HG02938 (cell line): ENCODE results near the gene MED17.

Source experiments
- ATAC-seq: cut with Tn5 transposase; IDR thresholded peaks from one replicate; pipeline ENCODE4 v1.9.1; 2021; ENCODE audit warnings: mild to moderate bottlenecking, moderate library complexity; ENCODE audit not compliant: unreplicated experiment

MED17 gene

GRCh38 chr11:93814966-93815633, 31.0 kb downstream of the MED17 start:
- ATAC-seq, result no peak

DNA sequence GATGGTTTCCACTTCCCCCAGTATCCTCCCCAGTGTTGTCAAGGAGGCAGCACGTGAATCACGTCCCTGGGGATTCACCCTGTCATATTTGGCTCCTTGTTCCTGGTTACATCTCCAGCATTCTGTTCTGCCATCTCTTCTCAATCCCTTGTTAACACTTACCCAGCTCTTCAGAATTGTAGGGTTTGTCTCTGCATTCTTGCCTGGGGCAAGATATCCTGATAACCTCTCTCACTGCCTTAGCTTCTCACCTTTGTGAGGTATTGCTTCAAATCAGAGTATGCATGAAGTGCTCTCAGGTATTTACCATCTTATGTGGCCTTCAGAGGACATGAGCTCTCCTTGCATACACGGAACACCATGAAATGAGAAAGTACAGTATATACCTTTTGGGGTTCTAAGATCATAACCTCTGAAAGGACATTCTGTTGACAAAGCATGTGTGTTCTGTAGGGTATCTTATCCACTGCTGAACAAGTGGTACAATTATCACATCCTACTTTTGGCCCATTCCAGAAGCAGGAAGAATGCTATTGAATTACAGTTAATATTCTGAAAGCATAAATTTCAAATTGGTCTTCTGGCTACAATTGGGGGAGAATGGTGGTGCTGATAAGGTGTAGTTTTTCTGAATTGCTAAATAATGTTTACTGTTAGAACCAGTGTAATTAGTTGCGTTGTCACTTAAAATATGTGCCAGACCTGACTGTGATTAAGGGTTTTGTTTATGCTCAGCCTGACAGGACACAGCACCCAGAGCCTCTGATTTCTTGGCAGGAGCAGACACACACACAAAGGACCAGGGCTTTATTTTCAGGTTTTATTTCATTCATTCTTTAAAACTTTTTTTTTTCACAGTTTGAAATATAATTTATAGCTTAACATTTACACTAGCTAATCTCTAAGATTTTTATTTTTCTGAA, 33.6 kb downstream of the MED17 start:
- no peak for ATAC-seq

DNA sequence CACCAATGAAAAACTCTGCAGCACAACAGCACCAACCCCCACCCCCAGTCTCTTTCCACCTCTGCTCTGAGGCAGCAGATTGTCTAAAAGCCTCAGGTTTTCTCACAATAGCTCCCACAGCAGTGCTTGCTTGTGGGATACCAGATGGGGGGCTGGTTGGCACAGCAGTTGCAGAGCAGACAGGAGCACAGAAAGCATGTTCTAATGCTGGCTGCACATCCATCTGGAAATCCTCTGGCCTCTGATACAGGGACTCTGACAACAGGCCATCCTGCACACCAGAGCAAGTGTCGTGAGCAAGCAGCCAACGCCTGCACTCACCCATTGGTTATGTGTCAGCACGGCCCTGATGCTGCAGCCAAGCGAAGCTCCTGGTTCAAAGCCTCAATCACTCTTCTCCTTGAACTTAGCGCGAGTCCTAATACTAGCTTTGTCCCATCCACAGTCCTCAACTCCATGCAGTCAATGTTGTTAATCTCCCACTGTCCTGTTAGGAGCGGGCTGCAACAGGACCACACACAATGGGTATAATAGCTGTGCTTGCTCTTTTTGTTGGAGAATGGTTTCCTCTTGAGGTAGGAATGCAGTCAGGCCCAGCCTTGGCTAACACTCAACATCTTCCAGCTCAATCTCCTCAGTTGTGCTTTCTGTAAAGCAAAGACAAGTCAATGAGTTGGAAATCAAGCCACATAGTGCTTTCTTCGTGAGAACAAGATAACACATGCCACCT, 36.0 kb downstream of the MED17 start:
- no peak for ATAC-seq

GRCh38 chr11:93820847-93821246, 36.8 kb downstream of the MED17 start:
- ATAC-seq, result no peak

DNA sequence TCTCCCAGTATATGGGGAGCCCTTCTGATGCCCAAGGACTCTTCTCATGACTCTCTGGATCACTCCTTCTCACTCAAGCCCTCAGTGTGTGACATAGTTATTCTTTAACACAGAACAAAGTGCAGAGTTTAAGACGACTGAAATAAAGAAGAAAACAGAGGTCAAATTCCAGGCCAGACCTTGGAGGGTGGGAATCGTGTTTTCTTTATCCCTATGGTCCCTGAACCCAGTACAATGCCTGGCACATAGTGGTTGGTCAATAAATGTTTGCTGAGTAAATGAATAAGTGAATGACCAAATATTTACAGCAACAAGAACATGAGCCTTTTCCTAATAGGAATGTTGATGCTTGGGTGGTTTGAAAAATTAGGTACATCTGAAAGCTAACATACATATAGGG, 37.5 kb downstream of the MED17 start:
- ATAC-seq, result no peak

GRCh38 chr11:93822359-93822758, 38.3 kb downstream of the MED17 start:
- ATAC-seq, result no peak

GRCh38 chr11:93823210-93823609, 39.1 kb downstream of the MED17 start:
- no peak for ATAC-seq

- no peak for ATAC-seq
These were observed 43.3 kb downstream of the MED17 start for GRCh38 chr11:93827363-93827762.

GRCh38 chr11:93829598-93829997, 45.5 kb downstream of the MED17 start:
- ATAC-seq, result no peak

GRCh38 chr11:93831343-93832127, 47.5 kb downstream of the MED17 start:
- no peak for ATAC-seq

- no peak for ATAC-seq
These were observed 48.7 kb downstream of the MED17 start for GRCh38 chr11:93832780-93833179.

- ATAC-seq, result no peak
These were observed 54.9 kb downstream of the MED17 start for GRCh38 chr11:93838967-93839366.

- no peak for ATAC-seq
These were observed 56.1 kb downstream of the MED17 start for GRCh38 chr11:93840180-93840579.

- no peak for ATAC-seq
These were observed 56.9 kb downstream of the MED17 start for GRCh38 chr11:93840981-93841380.

GRCh38 chr11:93841446-93841845, 57.4 kb downstream of the MED17 start:
- no peak for ATAC-seq

DNA sequence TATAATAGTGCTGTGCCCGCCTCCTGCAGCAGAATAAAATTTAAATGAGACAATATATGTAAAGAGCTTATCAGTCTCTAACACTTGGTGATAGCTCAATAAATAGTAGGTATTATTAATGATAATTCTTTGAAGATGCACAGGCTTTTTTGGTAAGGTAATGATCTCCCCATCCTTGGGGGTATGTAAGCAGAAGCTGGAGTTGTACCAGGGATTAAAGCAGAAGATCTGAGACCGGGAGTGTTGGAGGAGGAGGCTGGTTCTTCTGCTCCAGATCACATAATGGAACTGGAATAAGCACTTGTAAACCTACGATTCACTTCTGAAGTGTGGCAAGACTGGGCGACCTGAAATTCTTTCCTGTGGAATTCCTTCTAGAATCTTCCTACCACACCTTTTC, 58.0 kb downstream of the MED17 start:
- no peak for ATAC-seq

GRCh38 chr11:93842461-93842860, 58.4 kb downstream of the MED17 start:
- no peak for ATAC-seq

GRCh38 chr11:93843906-93844305, 59.8 kb downstream of the MED17 start:
- ATAC-seq, result no peak

DNA sequence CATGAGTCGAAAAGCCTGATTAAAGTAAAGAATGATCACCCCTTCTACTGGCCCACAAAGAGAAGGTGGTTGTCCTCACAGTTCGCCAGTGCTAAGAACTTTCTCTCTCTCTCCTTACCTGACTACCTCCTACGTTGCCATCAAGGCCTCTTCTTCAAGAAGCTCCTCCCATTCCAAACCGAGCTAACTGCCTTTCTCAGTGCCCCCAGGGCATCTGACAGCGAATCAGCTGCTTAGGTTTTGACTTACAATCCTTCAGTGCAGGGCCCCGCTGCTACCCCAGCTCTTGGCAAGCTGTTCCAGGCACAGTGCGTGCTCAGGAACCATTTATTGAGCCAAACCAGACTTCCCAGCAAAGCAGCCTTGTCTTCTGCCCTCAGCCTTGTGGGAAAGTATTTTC, 60.5 kb downstream of the MED17 start:
- ATAC-seq, result no peak

DNA sequence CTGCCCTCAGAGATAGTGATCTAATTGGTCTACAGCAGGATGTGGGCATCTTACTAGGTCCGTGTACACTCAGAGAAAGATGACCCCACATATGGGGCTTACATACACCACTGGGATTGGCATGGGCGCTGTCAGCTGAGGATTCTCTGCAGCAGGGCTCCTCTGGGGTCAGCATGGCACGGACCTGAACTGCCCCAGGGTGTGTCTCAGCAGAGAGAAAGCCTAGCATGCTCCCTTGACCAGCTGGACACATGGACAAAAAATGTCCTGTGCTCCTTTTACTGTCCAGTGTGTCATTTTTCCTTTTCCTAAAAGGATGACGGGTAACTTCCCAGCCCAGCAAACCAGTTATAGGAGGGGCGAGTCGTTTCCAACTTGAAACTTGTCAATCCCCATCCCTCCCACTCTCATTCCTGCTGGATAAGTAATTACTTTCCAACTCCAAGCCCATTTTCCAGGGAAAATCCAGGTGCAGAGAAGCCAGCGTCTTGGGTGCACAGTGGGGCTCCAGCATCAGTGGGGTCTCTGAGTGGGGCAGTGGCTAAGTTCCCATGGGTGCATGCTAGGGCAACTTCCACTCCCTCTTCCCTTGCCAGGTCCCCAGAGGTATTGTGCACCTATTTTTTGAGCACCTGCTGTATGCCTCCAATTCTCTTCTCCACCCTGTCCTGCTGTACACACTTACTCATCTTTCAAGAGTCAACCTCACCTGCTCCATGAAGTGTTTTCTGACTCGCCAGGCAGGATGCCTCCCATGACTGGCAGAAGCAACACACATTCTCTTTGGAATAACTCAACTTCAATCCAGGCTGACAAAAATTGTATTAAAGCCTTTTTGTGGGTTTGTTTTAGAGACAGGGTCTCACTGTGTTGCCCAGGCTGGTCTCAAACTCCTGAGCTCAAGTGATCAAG, 61.4 kb downstream of the MED17 start:
- ATAC-seq, result no peak
